Ascending aorta (tissue), 2 donors: ENCODE results near the gene ADAM23. TPM values are rescaled to one million over a fixed set of nuclear protein-coding genes. Genes with fewer than 3 reads are reported as not detected.

Experiments used
- DNase-seq, 2 donors: peaks; one replicate each; pipeline ENCODE4 v3.0.0-alpha.2; 2019; ENCODE audit warnings: low spot score in 2 of 2
- H3K27ac ChIP-seq, 2 donors: fragments of 200-600 bp; sonication (generic); one replicate each; pipeline ENCODE4 v1.5.1; 2016 to 2017; ENCODE audit warnings: mild to moderate bottlenecking in 1 of 2
- H3K27me3 ChIP-seq: fragments of 200-600 bp; sonication (generic); one replicate; pipeline ENCODE4 v1.5.1; 2017
- H3K36me3 ChIP-seq, 2 donors: fragments of 200-600 bp; sonication (generic); one replicate each; pipeline ENCODE4 v1.5.1; 2016
- H3K4me1 ChIP-seq, 2 donors: fragments of 200-600 bp; sonication (generic); one replicate each; pipeline ENCODE4 v1.5.1; 2016 to 2017; ENCODE audit warnings: mild to moderate bottlenecking in 1 of 2
- H3K4me3 ChIP-seq, 2 donors: fragments of 200-600 bp; sonication (generic); one replicate each; pipeline ENCODE4 v1.5.1; 2016 to 2017; ENCODE audit warnings: mild to moderate bottlenecking in 1 of 2
- H3K9me3 ChIP-seq, 2 donors: fragments of 200-600 bp; sonication (generic); one replicate each; pipeline ENCODE4 v1.5.1; 2016
- CTCF ChIP-seq, 3 experiments: fragments of 200-600 bp in 2 of 3; fragments of 450-650 bp in 1 of 3; sonication (generic) in 2 of 3; IDR thresholded peaks; one replicate each; pipeline ENCODE4 v1.5.1; 2016 to 2019; ENCODE audit warnings: antibody characterized with exemption in 3 of 3, mild to moderate bottlenecking in 1 of 3, moderate library complexity in 1 of 3
- intact Hi-C: fragments of 100-400 bp; cut with DNase I; formaldehyde crosslinking; loops from one replicate; pipeline ENCODE4 v1.15.1; 2023
- total RNA-seq: library from RNA; depleted of rRNA; stranded (reverse); fragments of >200 nt; gene quantifications from one replicate; pipeline ENCODE4 v1.1.0, GENCODE V29; 2016

Gene ADAM23
- total RNA-seq, 1 donor from 2014 or later, result 2.3 TPM

- no peaks in the 10 kb centered on the region for H3K27me3 ChIP-seq
- H3K4me1 ChIP-seq, result no peaks in the 10 kb centered on the region
- intact Hi-C loops, result no loop called here
- DNase-seq, result no peak
- no peaks in the 10 kb centered on the region for H3K36me3 ChIP-seq
- H3K27ac ChIP-seq, result no peak overlapping the region
- TF ChIP-seq CTCF (IDR thresholded peaks at IDR 0.05), result no peak
- H3K9me3 ChIP-seq, result no peaks in the 10 kb centered on the region
- no peak overlapping the region for H3K4me3 ChIP-seq
Measured at GRCh38 chr2:206428783-206429182, 14.5 kb upstream of the ADAM23 start.

- H3K9me3 ChIP-seq, result no peaks in the 10 kb centered on the region
- H3K27ac ChIP-seq, result no peak overlapping the region
- no peak for DNase-seq
- H3K4me1 ChIP-seq, result no peaks in the 10 kb centered on the region
- H3K27me3 ChIP-seq, result no peaks in the 10 kb centered on the region
- no peaks in the 10 kb centered on the region for H3K36me3 ChIP-seq
- no peak overlapping the region for H3K4me3 ChIP-seq
- intact Hi-C loops, result no loop called here
- TF ChIP-seq CTCF (IDR thresholded peaks at IDR 0.05), result no peak
Measured at GRCh38 chr2:206430452-206430851, 12.9 kb upstream of the ADAM23 start.

- no peak for DNase-seq
- no peak overlapping the region for H3K27ac ChIP-seq
- intact Hi-C loops, result no loop called here
- TF ChIP-seq CTCF (IDR thresholded peaks at IDR 0.05), result no peak
- H3K36me3 ChIP-seq, result no peaks in the 10 kb centered on the region
- no peaks in the 10 kb centered on the region for H3K27me3 ChIP-seq
- no peak overlapping the region for H3K4me3 ChIP-seq
- H3K4me1 ChIP-seq, result no peaks in the 10 kb centered on the region
- no peaks in the 10 kb centered on the region for H3K9me3 ChIP-seq
Measured at GRCh38 chr2:206431439-206431838, 11.9 kb upstream of the ADAM23 start.

GRCh38 chr2:206432193-206433082 is 10.9 kb upstream of the ADAM23 start:
- Histone ChIP-seq H3K4me1 (no peaks in the 10 kb centered on the region), H3K27ac (no peak overlapping the region), H3K4me3 (no peak overlapping the region), H3K36me3 (no peaks in the 10 kb centered on the region), H3K27me3 (no peaks in the 10 kb centered on the region), H3K9me3 (no peaks in the 10 kb centered on the region)
- intact Hi-C loops, result no loop called here
- no peak for DNase-seq
- TF ChIP-seq CTCF (IDR thresholded peaks at IDR 0.05), result no peak

- Histone ChIP-seq H3K9me3 (no peaks in the 10 kb centered on the region), H3K27me3 (no peaks in the 10 kb centered on the region), H3K4me1 (no peaks in the 10 kb centered on the region), H3K36me3 (no peaks in the 10 kb centered on the region), H3K4me3 (no peak overlapping the region), H3K27ac (no peak overlapping the region)
- intact Hi-C loops, result no loop called here
- no peak for TF ChIP-seq CTCF (IDR thresholded peaks at IDR 0.05)
- no peak for DNase-seq
Measured at GRCh38 chr2:206433190-206433589, 10.1 kb upstream of the ADAM23 start.
